OCI-LY1 (cell line): Measurements from ENCODE around the gene FRMD4A.
"Not testable (repeated sequence)": the region's sequence is repeated elsewhere in the genome, so short reads cannot be mapped to it uniquely, and the experiment has no call there.

Experiments
- EZH2 ChIP-seq: fragments of 200-600 bp; sonication (generic), shearing (Covaris generic); IDR thresholded peaks from 2 replicates; pipeline ENCODE4 v1.8.0; 2017; ENCODE audit warnings: borderline replicate concordance, mixed run types, mild to moderate bottlenecking, antibody characterized with exemption, low read length, moderate library complexity, mixed read lengths
- TF ChIP-seq, protein P1 (sequence below): fragments of 200-600 bp; sonication (generic), shearing (Covaris generic); IDR thresholded peaks from 2 replicates; pipeline ENCODE4 v1.5.1; 2017; ENCODE audit warnings: mild to moderate bottlenecking, antibody characterized with exemption, low read length, moderate library complexity, mixed read lengths

DNA sequence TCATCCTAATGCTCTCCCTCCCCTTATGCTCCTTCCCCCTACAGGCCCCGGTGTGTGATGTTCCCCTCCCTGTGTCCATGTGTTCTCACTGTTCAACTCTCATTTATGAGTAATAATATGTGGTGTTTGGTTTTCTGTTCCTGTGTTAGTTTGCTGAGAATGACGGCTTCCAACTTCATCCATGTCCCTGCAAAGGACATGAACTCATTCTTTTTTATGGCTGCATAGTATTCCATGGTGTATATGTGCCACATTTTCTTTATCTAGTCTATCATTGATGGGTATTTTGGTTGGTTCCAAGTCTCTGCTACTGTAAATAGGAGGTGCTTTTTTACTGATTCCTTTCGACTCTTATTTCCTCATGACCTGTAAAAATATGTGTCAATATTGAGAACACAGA lies 92.1 kb downstream of the FRMD4A start:
- TF ChIP-seq, protein P1, sequence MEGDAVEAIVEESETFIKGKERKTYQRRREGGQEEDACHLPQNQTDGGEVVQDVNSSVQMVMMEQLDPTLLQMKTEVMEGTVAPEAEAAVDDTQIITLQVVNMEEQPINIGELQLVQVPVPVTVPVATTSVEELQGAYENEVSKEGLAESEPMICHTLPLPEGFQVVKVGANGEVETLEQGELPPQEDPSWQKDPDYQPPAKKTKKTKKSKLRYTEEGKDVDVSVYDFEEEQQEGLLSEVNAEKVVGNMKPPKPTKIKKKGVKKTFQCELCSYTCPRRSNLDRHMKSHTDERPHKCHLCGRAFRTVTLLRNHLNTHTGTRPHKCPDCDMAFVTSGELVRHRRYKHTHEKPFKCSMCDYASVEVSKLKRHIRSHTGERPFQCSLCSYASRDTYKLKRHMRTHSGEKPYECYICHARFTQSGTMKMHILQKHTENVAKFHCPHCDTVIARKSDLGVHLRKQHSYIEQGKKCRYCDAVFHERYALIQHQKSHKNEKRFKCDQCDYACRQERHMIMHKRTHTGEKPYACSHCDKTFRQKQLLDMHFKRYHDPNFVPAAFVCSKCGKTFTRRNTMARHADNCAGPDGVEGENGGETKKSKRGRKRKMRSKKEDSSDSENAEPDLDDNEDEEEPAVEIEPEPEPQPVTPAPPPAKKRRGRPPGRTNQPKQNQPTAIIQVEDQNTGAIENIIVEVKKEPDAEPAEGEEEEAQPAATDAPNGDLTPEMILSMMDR, result not testable (repeated sequence)
- not testable (repeated sequence) for TF ChIP-seq EZH2
